GM12875 (cell line): ENCODE data around the gene GYS1.

Source experiments
- H3K4me3 ChIP-seq: one replicate; pipeline ENCODE4 v1.5.1; 2011; ENCODE audit warnings: low read depth, low read length, control low read depth
- TF ChIP-seq, protein P1 (sequence below): IDR thresholded peaks from 2 replicates; pipeline ENCODE4 v1.5.1; 2011; ENCODE audit warnings: low read depth, mild to moderate bottlenecking, control low read depth, inconsistent platforms, low read length, moderate library complexity, borderline replicate concordance; ENCODE audit not compliant: insufficient read depth

Gene GYS1

DNA sequence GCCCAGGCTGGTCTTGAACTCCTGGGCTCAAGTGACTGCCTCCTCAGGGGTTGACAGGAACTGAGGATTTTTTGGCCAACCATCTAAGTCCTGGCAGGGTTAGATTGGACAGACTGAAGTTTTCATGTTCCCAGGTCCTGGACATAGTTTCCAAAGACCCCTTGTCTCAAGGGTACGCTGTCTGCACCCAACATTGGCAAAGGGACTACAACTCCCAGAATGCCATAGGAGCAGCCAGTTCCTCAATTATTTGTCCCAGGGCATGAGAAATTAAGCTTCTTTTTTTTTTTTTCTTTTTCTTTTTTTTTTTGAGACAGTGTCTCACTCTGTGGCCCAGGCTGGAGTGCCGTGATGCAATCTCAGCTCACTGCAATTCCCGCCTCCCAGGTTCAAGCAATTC is 6.9 kb downstream of the GYS1 start:
- no peak overlapping the region for H3K4me3 ChIP-seq
- TF ChIP-seq, protein P1, sequence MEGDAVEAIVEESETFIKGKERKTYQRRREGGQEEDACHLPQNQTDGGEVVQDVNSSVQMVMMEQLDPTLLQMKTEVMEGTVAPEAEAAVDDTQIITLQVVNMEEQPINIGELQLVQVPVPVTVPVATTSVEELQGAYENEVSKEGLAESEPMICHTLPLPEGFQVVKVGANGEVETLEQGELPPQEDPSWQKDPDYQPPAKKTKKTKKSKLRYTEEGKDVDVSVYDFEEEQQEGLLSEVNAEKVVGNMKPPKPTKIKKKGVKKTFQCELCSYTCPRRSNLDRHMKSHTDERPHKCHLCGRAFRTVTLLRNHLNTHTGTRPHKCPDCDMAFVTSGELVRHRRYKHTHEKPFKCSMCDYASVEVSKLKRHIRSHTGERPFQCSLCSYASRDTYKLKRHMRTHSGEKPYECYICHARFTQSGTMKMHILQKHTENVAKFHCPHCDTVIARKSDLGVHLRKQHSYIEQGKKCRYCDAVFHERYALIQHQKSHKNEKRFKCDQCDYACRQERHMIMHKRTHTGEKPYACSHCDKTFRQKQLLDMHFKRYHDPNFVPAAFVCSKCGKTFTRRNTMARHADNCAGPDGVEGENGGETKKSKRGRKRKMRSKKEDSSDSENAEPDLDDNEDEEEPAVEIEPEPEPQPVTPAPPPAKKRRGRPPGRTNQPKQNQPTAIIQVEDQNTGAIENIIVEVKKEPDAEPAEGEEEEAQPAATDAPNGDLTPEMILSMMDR, result no peak

DNA sequence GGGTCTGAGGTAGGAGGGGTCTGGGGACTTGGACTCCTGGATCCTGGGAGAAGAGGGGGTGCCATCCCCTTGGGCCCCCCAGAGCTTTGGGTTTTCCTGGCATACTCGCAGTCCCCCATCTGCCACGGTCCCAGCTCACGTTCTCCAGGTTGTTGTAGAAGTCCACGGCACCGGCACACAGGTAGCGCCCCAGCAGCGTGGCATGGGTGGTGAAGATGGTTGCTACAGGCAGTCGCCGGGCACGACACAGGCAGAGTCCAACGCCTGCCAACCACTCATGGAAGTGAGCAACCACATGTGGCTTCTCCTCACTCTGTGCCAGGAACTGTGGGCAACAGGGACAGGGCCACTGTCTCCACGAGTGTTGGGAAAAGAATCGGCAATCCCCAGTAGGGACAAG is 7.4 kb downstream of the GYS1 start:
- H3K4me3 ChIP-seq, result no peak overlapping the region
- TF ChIP-seq, protein P1, result no peak

DNA sequence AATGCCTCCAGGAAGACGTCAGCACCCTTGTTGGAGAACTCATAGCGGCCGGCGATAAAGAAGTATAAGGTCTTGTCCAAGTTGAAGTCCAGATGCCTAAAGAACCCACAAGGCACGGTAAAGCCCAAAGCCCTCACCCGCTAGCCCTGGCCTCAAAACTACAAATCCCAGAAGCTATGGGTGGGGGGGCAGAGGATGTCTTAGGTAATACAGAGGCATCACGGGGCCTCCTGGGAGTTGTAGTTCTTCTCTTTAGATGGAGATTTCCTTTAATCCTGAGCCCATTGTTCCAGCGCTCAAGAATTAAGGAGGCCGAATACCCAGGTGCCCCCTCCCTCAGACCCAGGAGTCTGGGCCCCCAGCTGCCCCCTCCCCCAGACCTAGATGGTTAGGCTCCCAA is 10.8 kb downstream of the GYS1 start:
- TF ChIP-seq, protein P1, result no peak
- H3K4me3 ChIP-seq, result no peak overlapping the region

DNA sequence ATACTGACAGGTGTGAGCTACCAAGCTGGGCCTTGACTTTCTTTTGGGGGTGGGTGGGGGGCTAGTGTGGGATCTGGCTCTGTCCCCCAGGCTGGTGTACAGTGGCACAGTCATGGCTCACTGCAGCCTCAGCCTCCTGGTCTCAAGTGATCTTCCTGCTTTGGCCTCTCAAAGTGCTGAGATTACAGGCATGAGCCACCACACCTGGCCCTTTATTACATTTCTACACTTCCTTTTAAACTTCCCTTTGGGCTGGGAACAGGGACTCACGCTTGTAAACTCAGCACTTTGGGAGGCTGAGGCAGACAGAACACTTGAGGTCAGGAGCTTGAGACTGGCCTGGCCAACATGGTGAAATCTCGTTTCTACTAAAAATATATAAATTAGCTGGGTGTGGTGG is 16.0 kb downstream of the GYS1 start:
- no peak overlapping the region for H3K4me3 ChIP-seq
- TF ChIP-seq, protein P1, result no peak

DNA sequence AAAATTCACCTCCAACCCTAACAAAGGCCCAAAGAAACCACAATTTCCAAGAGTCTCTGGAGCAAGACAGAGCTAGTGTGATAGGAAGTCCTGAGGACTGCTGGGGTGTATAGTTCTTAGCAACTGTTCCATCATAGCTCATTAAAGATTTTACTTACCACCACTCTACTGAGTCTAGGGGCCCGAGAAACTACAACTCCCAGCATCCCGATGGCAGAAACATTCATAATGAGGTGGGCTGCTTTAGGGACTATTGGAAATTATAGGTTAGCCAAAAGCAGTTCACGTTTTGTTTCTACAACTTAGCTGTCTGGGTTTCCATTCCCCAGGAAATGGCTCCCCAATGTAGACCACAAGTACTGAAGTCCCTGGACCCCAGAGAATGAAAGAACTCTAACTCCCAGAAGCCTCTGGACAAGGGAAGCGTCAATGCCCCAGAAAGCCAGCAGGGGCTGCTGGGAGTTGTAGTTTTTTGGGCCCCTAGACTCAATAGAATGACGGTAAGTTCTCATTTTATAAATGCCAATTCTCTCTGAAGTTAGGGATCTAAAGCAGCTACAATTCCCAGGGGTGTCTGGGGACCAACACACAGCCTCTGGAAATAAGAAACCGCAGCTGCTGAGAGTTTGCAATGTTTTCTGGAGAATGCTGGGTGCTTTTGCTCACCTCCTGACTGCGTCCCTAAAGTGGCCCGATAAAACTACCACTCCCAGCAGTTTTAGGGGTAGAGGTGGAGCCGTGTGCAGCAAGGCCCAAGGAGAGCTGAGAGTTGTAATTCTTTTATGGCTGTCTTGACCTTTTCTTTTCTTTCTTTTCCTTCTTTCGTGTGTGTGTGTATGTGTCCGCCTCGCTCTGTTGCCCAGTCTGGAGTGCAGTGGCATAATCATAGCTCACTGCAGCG is 16.9 kb downstream of the GYS1 start:
- TF ChIP-seq, protein P1, result no peak
- H3K4me3 ChIP-seq, result no peak overlapping the region

DNA sequence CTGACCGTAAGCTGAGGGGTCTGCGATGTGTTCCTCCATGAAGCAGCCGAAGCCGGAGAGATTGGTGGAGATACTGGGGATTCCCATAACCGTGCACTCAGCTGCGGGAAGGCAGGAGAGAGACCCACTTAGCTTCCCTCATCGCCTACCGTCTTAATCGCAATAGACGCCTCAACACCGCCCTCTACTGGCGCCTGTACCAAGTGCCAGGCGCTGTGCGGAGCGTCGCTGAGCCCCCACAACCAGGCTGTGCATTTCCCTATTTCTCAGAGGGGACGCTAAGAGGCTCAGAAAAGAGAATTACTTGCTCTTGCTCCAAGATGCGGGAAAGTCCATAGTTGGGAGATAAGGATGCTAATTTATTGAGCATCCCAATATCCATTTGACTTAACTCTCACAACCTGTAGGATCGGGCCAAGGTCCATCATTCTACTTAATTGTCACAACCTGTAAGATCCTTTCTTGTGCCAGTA is 22.1 kb downstream of the GYS1 start:
- H3K4me3 ChIP-seq, result no peak overlapping the region

More for the DNA sequence above, 22.1 kb downstream of the GYS1 start:
- TF ChIP-seq, protein P1, result peak; percentile 92
